NCI-H345 treated with DMSO at 0.1 percent for 48 hours (cell line): ENCODE data around the gene MGRN1.
A peak's percentile ranks its signal among the peaks of the same experiment; 100 is the strongest.

Source experiments
- DNase-seq: peaks from one replicate; lab custom pipeline; 2025; ENCODE audit not compliant: unreplicated experiment; lab: John Stamatoyannopoulos, UW

MGRN1 gene

GRCh38 chr16:4651827-4652226 is 27.2 kb downstream of the MGRN1 start:
- DNase-seq, result no peak

- DNase-seq, result no peak
Observed at GRCh38 chr16:4652561-4652960, 27.9 kb downstream of the MGRN1 start.

DNA sequence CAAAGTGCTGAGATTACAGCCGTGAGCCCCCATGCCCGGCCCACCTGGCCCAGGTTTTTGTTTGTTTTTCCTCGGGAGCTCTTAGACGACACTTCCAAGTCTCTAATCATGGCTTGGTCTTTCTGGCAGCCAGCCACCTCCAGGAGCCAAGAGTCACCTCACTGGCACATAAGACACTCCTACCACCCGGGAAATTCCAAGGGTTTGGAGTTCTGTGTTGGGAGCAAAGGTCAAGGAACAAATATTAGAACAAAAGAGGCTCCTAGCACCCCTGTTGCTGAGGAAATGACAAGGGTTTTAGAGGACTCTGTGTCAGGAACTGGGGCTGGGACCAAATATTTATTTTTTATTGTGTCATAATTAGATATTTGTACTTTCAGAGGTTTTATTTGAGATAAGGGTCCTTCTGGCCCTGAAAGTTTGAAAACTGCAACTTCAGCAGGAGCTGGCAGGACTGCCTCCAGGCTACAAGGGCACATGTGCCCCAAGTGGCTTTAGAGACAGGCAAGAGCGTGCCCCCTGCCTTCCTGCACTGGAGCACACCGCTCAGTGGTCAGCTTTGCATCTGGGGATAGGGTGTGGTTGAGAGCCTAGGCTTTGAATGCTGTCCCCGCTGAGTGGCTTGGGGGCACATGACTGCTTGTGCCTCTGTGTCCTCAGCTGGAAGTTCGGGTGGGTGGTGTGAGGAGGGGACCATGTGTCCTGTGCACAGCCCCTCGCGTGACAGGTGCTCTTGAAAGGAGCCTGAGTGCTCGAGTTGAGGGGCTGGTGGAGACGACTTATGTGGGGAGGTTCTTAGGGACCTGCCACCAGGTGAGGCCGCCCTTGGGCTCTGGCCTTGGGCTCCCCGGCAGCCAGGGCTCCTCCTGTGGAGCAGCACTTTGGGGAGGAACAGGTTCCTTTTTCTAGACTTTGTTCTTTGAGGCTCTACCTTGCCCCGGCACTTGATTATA is 29.7 kb downstream of the MGRN1 start:
- no peak for DNase-seq

DNA sequence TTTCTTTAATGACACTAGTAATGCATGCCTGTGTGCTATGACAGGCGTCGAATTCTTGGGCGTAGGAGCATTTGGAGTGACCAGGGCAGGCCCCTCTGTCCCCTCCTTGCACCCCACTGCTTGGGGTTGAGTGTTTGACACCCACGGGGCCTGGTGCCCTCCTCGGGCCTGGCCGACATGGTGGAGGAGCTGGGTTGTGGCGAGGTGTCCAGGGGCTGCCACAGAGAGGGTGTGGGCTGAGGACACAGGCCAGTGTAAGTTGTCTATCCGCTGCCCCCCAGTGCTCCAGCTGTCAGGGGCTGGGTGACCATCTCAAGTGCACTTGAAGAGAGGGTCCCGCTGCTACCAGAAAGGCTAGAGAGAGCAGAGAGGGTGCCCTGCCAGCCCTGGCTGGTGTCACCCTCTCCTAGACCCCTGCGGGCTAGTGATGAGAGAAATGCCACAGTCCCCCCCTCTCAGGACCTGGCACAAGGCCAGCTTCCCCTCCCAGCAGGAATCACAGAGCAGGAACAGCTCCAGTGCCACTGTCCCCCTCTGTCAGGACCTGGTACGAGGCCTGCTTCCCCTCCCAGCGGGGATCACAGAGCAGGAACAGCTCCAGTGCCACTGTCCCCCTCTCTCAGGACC is 30.5 kb downstream of the MGRN1 start:
- DNase-seq, result no peak

DNA sequence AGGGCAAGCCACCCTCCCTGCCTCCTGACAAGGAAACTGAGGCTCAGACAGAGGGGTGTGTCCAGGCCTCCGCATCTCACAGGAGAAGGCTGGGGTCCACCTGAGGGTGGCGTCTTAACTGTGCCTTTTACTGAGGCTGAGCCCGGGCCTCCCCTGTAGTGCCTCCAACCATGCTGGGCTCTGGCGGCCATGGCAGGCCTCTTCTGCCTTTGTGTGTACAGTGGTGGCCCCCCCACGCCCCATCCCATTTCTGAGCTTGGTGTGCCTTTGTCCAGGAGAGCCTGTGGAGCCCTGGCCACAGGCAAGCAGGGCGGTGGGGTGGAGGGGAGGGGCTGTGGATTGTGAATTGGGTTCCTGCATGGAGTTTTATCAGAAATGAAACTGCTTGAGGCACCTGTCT is 31.2 kb downstream of the MGRN1 start:
- no peak for DNase-seq

DNA sequence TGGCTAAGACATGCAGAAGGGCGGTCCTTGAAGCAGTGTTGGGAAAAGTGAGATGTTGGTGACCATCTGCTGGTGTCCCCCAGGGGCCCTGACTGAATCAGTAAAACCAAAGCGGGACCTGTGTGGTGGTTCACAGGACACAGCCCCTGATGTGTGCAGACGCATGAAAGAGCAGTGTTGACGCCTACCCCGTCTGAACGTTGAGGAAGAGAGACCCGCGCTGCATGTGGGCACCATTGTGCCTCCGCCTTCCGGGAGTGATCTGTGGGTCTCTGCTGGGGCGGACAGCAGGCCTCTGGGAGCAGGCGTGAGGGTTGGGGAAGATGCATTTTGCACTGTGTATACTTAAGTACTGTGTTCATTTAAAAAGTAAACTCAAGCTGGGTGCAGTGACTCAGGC is 31.6 kb downstream of the MGRN1 start:
- DNase-seq, result no peak

DNA sequence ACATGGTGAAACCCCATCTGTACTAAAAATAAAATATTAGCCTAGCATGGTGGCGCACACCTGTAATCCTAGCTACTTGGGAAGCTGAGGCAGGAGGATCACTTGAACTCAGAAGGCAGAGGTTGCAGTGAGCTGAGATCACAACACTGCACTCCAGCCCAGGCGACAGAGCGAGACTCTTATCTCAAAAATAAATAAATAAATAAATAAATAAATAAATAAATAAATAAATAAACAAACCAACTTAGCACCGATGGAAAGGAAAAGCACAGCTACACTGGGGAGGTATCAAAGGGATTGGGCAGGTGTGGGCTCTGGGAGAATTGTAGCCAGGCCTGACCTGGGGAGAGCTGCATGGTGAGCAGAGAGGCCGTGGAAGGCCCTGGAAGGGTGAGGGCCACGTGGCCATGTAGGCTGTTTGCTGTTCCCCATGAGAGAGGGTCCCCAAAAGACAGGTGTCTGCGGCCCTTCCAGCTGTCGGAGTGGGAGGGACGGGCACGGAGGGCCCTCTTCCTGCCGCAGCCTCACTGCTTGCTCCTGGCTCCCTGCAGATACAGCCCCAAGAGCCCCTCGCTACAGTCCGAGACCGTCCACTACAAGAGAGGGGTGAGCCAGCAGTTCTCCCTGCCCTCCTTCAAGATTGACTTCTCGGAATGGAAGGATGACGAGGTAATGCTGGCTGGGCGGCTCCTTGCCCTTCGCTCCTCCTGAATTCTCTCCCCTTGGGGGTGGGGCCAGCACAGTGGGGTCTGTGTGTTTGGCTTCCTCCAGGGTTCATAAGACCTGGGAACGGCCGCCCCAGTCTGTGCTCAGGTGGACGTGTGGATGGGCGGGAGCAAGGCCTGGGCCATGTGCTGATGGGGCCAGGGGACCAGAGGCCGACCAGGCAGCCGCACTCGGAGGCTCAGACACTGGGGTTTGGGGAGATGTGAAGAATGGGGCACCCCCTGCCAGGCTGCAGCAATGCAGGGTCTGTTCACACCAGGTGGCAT is 32.4 kb downstream of the MGRN1 start:
- no peak for DNase-seq

GRCh38 chr16:4659363-4660353 is 35.0 kb downstream of the MGRN1 start:
- no peak for DNase-seq

GRCh38 chr16:4660454-4661007 is 35.9 kb downstream of the MGRN1 start:
- peak; percentile 14 for DNase-seq

- DNase-seq, result peak; percentile 84
Observed at GRCh38 chr16:4661661-4662060, 37.0 kb downstream of the MGRN1 start.

DNA sequence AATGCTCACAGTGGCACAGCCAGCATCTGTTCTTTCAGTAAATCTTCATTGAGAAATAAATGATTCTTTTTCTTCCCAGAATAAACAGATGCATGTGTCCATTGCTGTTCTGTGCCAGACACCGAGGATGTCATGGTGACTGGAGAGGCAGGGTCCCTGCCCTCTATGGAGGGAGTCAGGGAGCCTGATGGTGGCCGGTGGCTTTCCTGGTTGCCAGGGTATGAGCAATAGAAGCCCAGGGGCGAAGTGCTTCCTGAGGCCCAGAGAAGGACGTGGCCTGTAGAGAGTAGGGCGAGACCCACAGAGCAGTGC is 38.8 kb downstream of the MGRN1 start:
- peak; percentile 27 for DNase-seq

- DNase-seq, result no peak
Observed at GRCh38 chr16:4663777-4664465, 39.3 kb downstream of the MGRN1 start.

- DNase-seq, result peak; percentile 40
Observed at GRCh38 chr16:4664538-4665418, 40.2 kb downstream of the MGRN1 start.

GRCh38 chr16:4666537-4667202 is 42.0 kb downstream of the MGRN1 start:
- DNase-seq, result no peak

- DNase-seq, result no peak
Observed at GRCh38 chr16:4667203-4667963, 42.8 kb downstream of the MGRN1 start.

DNA sequence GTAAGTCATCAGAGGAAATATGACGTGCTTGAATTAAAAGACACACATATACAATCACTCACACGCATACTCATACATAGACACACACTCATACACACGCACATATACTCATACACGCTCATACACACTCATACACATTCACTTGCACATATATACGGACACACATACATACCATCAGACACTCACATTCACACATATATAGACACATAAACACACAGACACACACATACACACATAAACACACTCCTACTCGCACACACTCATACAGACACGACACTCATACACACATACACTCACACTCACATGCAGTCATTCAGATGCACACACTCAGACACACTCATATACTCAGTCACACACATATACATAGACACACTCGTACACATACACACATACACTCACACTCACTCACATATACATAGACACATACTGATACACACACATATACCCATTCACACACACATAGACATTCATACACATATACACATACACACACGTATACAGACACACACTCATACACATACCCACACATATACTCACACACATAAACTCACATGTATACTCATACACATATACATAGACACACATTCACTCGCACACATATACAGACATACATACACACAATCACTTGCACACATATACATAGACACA is 43.8 kb downstream of the MGRN1 start:
- DNase-seq, result no peak
